RWPE2 (cell line): ENCODE measurements around the gene KCNK7.

ENCODE experiments used
- ATAC-seq: fragments of 200-7000 bp; cut with Tn5 transposase; 3 replicates; pipeline ENCODE4 v1.9.1; 2021; ENCODE audit warnings: low read depth
- DNase-seq: peaks from one replicate; pipeline ENCODE4 v3.0.0-alpha.2; 2020; ENCODE audit warnings: low spot score
- H3K27ac ChIP-seq: fragments of 450-650 bp; 2 replicates; pipeline ENCODE4 v1.5.1; 2017; ENCODE audit warnings: mild to moderate bottlenecking; ENCODE audit not compliant: poor library complexity, severe bottlenecking
- H3K27me3 ChIP-seq: fragments of 250-450 bp; sonication (Bioruptor Pico); 2 replicates; pipeline ENCODE4 v1.5.1; 2021; ENCODE audit warnings: mild to moderate bottlenecking, moderate library complexity; ENCODE audit not compliant: insufficient read depth, poor library complexity, severe bottlenecking
- H3K36me3 ChIP-seq: fragments of 250-450 bp; sonication (Bioruptor Pico); 2 replicates; pipeline ENCODE4 v1.5.1; 2020; ENCODE audit warnings: low read depth, mild to moderate bottlenecking, moderate library complexity
- H3K4me1 ChIP-seq: fragments of 250-450 bp; sonication (Bioruptor Pico); 2 replicates; pipeline ENCODE4 v1.5.1; 2021; ENCODE audit warnings: mild to moderate bottlenecking, moderate library complexity; ENCODE audit not compliant: insufficient read depth, poor library complexity, severe bottlenecking
- H3K4me3 ChIP-seq: fragments of 250-450 bp; sonication (Bioruptor Pico); 2 replicates; pipeline ENCODE4 v1.5.1; 2021; ENCODE audit warnings: mild to moderate bottlenecking, moderate library complexity; ENCODE audit not compliant: severe bottlenecking
- H3K9me3 ChIP-seq: fragments of 250-450 bp; sonication (Bioruptor Pico); 2 replicates; pipeline ENCODE4 v1.5.1; 2021; ENCODE audit warnings: mild to moderate bottlenecking, moderate library complexity; ENCODE audit not compliant: severe bottlenecking
- CTCF ChIP-seq: fragments of 450-650 bp; IDR thresholded peaks from one replicate; pipeline ENCODE4 v1.5.1; 2017; ENCODE audit warnings: mild to moderate bottlenecking, moderate library complexity; ENCODE audit not compliant: poor library complexity, severe bottlenecking

KCNK7 gene

GRCh38 chr11:65593518-65594414 lies 1.8 kb downstream of the KCNK7 start:
- Histone ChIP-seq H3K4me1 (peaks cover 9% of the 10 kb centered on the region), H3K27me3 (no peaks in the 10 kb centered on the region), H3K4me3 (no peak overlapping the region), H3K9me3 (no peaks in the 10 kb centered on the region), H3K36me3 (peaks cover 26% of the 10 kb centered on the region), H3K27ac (peak overlapping the region; percentile 32)
- ATAC-seq, result 0 out of 3 replicates have a peak, but pooled peaks have one; percentile 10
- TF ChIP-seq CTCF, result peak; percentile 65
- DNase-seq, result no peak

- peaks cover 9% of the 10 kb centered on the region for H3K4me1 ChIP-seq
- no peaks in the 10 kb centered on the region for H3K27me3 ChIP-seq
- H3K4me3 ChIP-seq, result no peak overlapping the region
- H3K27ac ChIP-seq, result peak overlapping the region; percentile 32
- peaks cover 19% of the 10 kb centered on the region for H3K36me3 ChIP-seq
- H3K9me3 ChIP-seq, result no peaks in the 10 kb centered on the region
- TF ChIP-seq CTCF, result no peak
- ATAC-seq, result peak; percentile 60
- DNase-seq, result no peak
Observed at GRCh38 chr11:65592858-65593517, 2.6 kb downstream of the KCNK7 start.

- Histone ChIP-seq H3K27me3 (no peaks in the 10 kb centered on the region), H3K4me1 (peaks cover 9% of the 10 kb centered on the region), H3K27ac (peak overlapping the region; percentile 32), H3K36me3 (peaks cover 17% of the 10 kb centered on the region), H3K9me3 (no peaks in the 10 kb centered on the region), H3K4me3 (no peak overlapping the region)
- DNase-seq (no peak), ATAC-seq (no peak)
- TF ChIP-seq CTCF, result no peak
Observed at GRCh38 chr11:65591939-65592857, 3.4 kb downstream of the KCNK7 start.

GRCh38 chr11:65590240-65590738 lies 5.3 kb downstream of the KCNK7 start:
- H3K27ac ChIP-seq, result no peak overlapping the region
- no peak overlapping the region for H3K4me3 ChIP-seq
- no peaks in the 10 kb centered on the region for H3K9me3 ChIP-seq
- no peak for TF ChIP-seq CTCF
- H3K4me1 ChIP-seq, result peaks cover 9% of the 10 kb centered on the region
- no peaks in the 10 kb centered on the region for H3K27me3 ChIP-seq
- peaks cover 29% of the 10 kb centered on the region for H3K36me3 ChIP-seq
- ATAC-seq (no peak), DNase-seq (no peak)
